Cardiac muscle cell (in vitro differentiated cells and primary cell): ENCODE data around the gene MCM3. TPM values are rescaled to one million over a fixed set of nuclear protein-coding genes. Genes with fewer than 3 reads are reported as not detected.

Experiments used
- DNase-seq, 2 donors: peaks; one replicate each; pipeline versions ENCODE4 v3.0.0 to v3.0.0-alpha.2; 2010 to 2017; ENCODE audit warnings: low read depth in 1 of 2, low spot score in 1 of 2
- H3K27ac ChIP-seq: fragments of 200-600 bp; sonication (generic); 2 replicates; pipeline ENCODE4 v1.5.1; 2016
- H3K27me3 ChIP-seq: fragments of 200-600 bp; sonication (generic); 2 replicates; pipeline ENCODE4 v1.6.0; 2016; ENCODE audit warnings: control low read depth
- H3K36me3 ChIP-seq: fragments of 200-600 bp; sonication (generic); 2 replicates; pipeline ENCODE4 v1.5.1; 2016; ENCODE audit warnings: control low read depth
- H3K4me1 ChIP-seq: fragments of 200-600 bp; sonication (generic); 2 replicates; pipeline ENCODE4 v1.8.1; 2017; ENCODE audit warnings: low read depth, mild to moderate bottlenecking, mixed run types
- H3K4me3 ChIP-seq: fragments of 200-600 bp; sonication (generic); 2 replicates; pipeline ENCODE4 v1.5.1; 2016; ENCODE audit warnings: mild to moderate bottlenecking
- H3K9me3 ChIP-seq: fragments of 200-600 bp; sonication (generic); 2 replicates; pipeline ENCODE4 v1.5.1; 2017; ENCODE audit warnings: low read depth, mild to moderate bottlenecking, control low read depth
- CTCF ChIP-seq: IDR thresholded peaks from 2 replicates; pipeline ENCODE4 v1.5.1; 2012; ENCODE audit warnings: low read depth, mild to moderate bottlenecking, low read length
- polyA plus RNA-seq: library from polyadenylated mRNA; unstranded; fragments of >200 nt; fragmentation: Nextera tagmentation; extraction: Ambion mirVana; gene quantifications from 2 replicates; pipeline ENCODE4 v1.2.1, GENCODE V29; 2016
- total RNA-seq: library from RNA; depleted of rRNA; stranded (reverse); fragments of >200 nt; gene quantifications from 2 replicates; pipeline ENCODE4 v1.2.3, GENCODE V29; 2016

The MCM3 gene
- total and polyA plus RNA-seq, 2 experiments from 2014 or later, result 134 to 149 TPM

- peaks cover 15% of the 10 kb centered on the region for H3K36me3 ChIP-seq
- H3K27me3 ChIP-seq, result no peaks in the 10 kb centered on the region
- H3K9me3 ChIP-seq, result no peaks in the 10 kb centered on the region
- no peak for TF ChIP-seq CTCF
- peaks cover 9% of the 10 kb centered on the region for H3K4me1 ChIP-seq
- DNase-seq, result no peak
- no peak overlapping the region for H3K27ac ChIP-seq
- no peak overlapping the region for H3K4me3 ChIP-seq
These were observed 23.9 kb downstream of the MCM3 start for GRCh38 chr6:52260634-52261033.

DNA sequence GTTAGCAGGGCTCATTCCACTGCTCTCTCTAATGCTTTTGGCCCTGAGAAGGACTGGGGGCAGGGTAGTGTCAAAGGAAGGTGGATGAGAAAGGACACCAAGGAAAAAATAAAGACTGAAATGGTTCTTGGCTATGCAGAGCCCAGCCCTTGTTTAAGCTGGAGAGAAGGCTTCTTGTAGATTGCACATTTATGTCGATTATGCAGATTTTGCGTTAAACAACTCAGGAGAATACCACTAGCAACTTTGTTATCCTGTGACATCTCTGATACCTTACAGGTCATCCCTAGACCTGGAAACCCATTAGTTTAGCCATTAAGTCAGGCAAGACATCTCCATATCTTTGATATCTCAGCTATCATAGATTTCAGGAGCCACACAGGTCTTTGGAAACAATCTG lies 29.1 kb downstream of the MCM3 start:
- Histone ChIP-seq H3K9me3 (no peaks in the 10 kb centered on the region), H3K27ac (no peak overlapping the region), H3K4me3 (no peak overlapping the region), H3K27me3 (no peaks in the 10 kb centered on the region), H3K36me3 (no peaks in the 10 kb centered on the region), H3K4me1 (no peaks in the 10 kb centered on the region)
- no peak for TF ChIP-seq CTCF
- DNase-seq, result no peak

GRCh38 chr6:52254731-52255378 lies 29.7 kb downstream of the MCM3 start:
- no peak overlapping the region for H3K4me3 ChIP-seq
- no peaks in the 10 kb centered on the region for H3K9me3 ChIP-seq
- no peaks in the 10 kb centered on the region for H3K4me1 ChIP-seq
- no peaks in the 10 kb centered on the region for H3K36me3 ChIP-seq
- no peak for DNase-seq
- TF ChIP-seq CTCF, result no peak
- H3K27me3 ChIP-seq, result no peaks in the 10 kb centered on the region
- no peak overlapping the region for H3K27ac ChIP-seq

GRCh38 chr6:52253494-52253893 lies 31.0 kb downstream of the MCM3 start:
- Histone ChIP-seq H3K36me3 (no peaks in the 10 kb centered on the region), H3K4me3 (no peak overlapping the region), H3K9me3 (no peaks in the 10 kb centered on the region), H3K4me1 (no peaks in the 10 kb centered on the region), H3K27me3 (no peaks in the 10 kb centered on the region), H3K27ac (no peak overlapping the region)
- TF ChIP-seq CTCF, result no peak
- DNase-seq, result no peak

GRCh38 chr6:52251113-52251512 lies 33.4 kb downstream of the MCM3 start:
- no peak for DNase-seq
- no peak for TF ChIP-seq CTCF
- Histone ChIP-seq H3K4me3 (no peak overlapping the region), H3K9me3 (no peaks in the 10 kb centered on the region), H3K27me3 (no peaks in the 10 kb centered on the region), H3K4me1 (no peaks in the 10 kb centered on the region), H3K27ac (no peak overlapping the region), H3K36me3 (no peaks in the 10 kb centered on the region)
